Mesenchymal stem cell (in vitro differentiated cells and primary cell): Measurements from ENCODE around the gene LRRC52.

ENCODE experiments used
- DNase-seq: peaks from one replicate; pipeline ENCODE4 v3.0.0-alpha.2; 2013
- H2AFZ ChIP-seq: one replicate; pipeline ENCODE4 v1.6.1; 2013; ENCODE audit warnings: low read depth, mild to moderate bottlenecking, control low read depth, inconsistent platforms, low read length, moderate library complexity
- H2AK5ac ChIP-seq: 2 replicates; pipeline ENCODE4 v1.6.1; 2013; ENCODE audit warnings: low read length, moderate library complexity, mild to moderate bottlenecking, inconsistent platforms; ENCODE audit not compliant: severe bottlenecking
- H2BK120ac ChIP-seq: one replicate; pipeline ENCODE4 v1.6.1; 2013; ENCODE audit warnings: low read depth, mild to moderate bottlenecking, inconsistent platforms, low read length, moderate library complexity
- H2BK12ac ChIP-seq, 2 experiments: one replicate each; pipeline ENCODE4 v1.6.1; 2013; ENCODE audit warnings: inconsistent platforms in 2 of 2, low read length in 2 of 2, mild to moderate bottlenecking in 2 of 2, moderate library complexity in 2 of 2, control low read depth in 1 of 2
- H2BK15ac ChIP-seq: one replicate; pipeline ENCODE4 v1.6.1; 2013; ENCODE audit warnings: mild to moderate bottlenecking, low read depth, inconsistent platforms; ENCODE audit not compliant: poor library complexity, severe bottlenecking
- H2BK5ac ChIP-seq: 2 replicates; pipeline ENCODE4 v1.6.1; 2013; ENCODE audit warnings: low read depth, mild to moderate bottlenecking, low read length, control low read depth, inconsistent platforms; ENCODE audit not compliant: poor library complexity, severe bottlenecking
- H3K14ac ChIP-seq, 2 experiments: one replicate each; pipeline ENCODE4 v1.6.1; 2013; ENCODE audit warnings: inconsistent platforms in 2 of 2, low read length in 2 of 2, control low read depth in 1 of 2, mild to moderate bottlenecking in 1 of 2, moderate library complexity in 1 of 2
- H3K18ac ChIP-seq, 2 experiments: one replicate each; pipeline ENCODE4 v1.6.1; 2013; ENCODE audit warnings: inconsistent platforms in 2 of 2, low read length in 2 of 2, control low read depth in 1 of 2, low read depth in 1 of 2, mild to moderate bottlenecking in 1 of 2
- H3K23ac ChIP-seq, 2 experiments: one replicate each; pipeline ENCODE4 v1.6.1; 2013; ENCODE audit warnings: inconsistent platforms in 2 of 2, low read length in 2 of 2, mild to moderate bottlenecking in 2 of 2, moderate library complexity in 2 of 2, control low read depth in 1 of 2
- H3K27ac ChIP-seq: 2 replicates; pipeline ENCODE4 v1.5.1; 2013; ENCODE audit warnings: mild to moderate bottlenecking, moderate library complexity, low read length, control low read depth, inconsistent platforms; ENCODE audit not compliant: poor library complexity, severe bottlenecking
- H3K27me3 ChIP-seq, 2 experiments: 2 replicates each; pipeline versions ENCODE4 v1.6.1 to v1.7.0; 2013; ENCODE audit warnings: low read length in 2 of 2, mild to moderate bottlenecking in 2 of 2, moderate library complexity in 2 of 2, control low read depth in 1 of 2, inconsistent platforms in 1 of 2; ENCODE audit not compliant: control insufficient read depth in 1 of 2, insufficient read depth in 1 of 2
- H3K36me3 ChIP-seq, 2 experiments: 2 replicates each; pipeline versions ENCODE4 v1.6.1 to v1.7.0; 2013; ENCODE audit warnings: low read length in 2 of 2, control low read depth in 1 of 2, inconsistent platforms in 1 of 2, low read depth in 1 of 2, mild to moderate bottlenecking in 1 of 2; ENCODE audit not compliant: insufficient read depth in 2 of 2, control insufficient read depth in 1 of 2
- H3K4ac ChIP-seq, 2 experiments: one replicate each; pipeline ENCODE4 v1.6.1; 2013; ENCODE audit warnings: inconsistent platforms in 2 of 2, low read length in 2 of 2, mild to moderate bottlenecking in 2 of 2, moderate library complexity in 2 of 2, control low read depth in 1 of 2, low read depth in 1 of 2
- H3K4me1 ChIP-seq: 2 replicates; pipeline ENCODE4 v1.6.1; 2013; ENCODE audit warnings: low read depth, low read length, control low read depth; ENCODE audit not compliant: control insufficient read depth, insufficient read depth
- H3K4me2 ChIP-seq: 2 replicates; pipeline ENCODE4 v1.6.1; 2013; ENCODE audit warnings: low read length, mild to moderate bottlenecking, inconsistent platforms; ENCODE audit not compliant: poor library complexity, severe bottlenecking
- H3K4me3 ChIP-seq, 2 experiments: 2 replicates each; pipeline versions ENCODE4 v1.5.1 to v1.7.0; 2013; ENCODE audit warnings: low read length in 2 of 2, mild to moderate bottlenecking in 2 of 2, control low read depth in 1 of 2, low read depth in 1 of 2; ENCODE audit not compliant: insufficient read depth in 1 of 2
- H3K79me1 ChIP-seq: replicated peaks from 2 replicates; pipeline ENCODE4 v1.6.1; 2013; ENCODE audit warnings: mild to moderate bottlenecking, control low read depth, low read length, inconsistent platforms; ENCODE audit not compliant: poor library complexity, severe bottlenecking
- H3K9ac ChIP-seq: 2 replicates; pipeline ENCODE4 v1.7.0; 2013; ENCODE audit warnings: mild to moderate bottlenecking, low read length, moderate library complexity
- H3K9me3 ChIP-seq: 2 replicates; pipeline ENCODE4 v1.7.0; 2013; ENCODE audit warnings: mild to moderate bottlenecking, low read length; ENCODE audit not compliant: control insufficient read depth
- H4K8ac ChIP-seq: one replicate; pipeline ENCODE4 v1.6.1; 2013; ENCODE audit warnings: inconsistent platforms, mild to moderate bottlenecking, low read length, moderate library complexity
- H4K91ac ChIP-seq: one replicate; pipeline ENCODE4 v1.6.1; 2013; ENCODE audit warnings: mild to moderate bottlenecking, low read length, inconsistent platforms
- WGBS: methylation state at CpG from one replicate; pipeline ENCODE4 v1.1.7; 2013; ENCODE audit warnings: mixed read lengths; 5-methylcytosine and 5-hydroxymethylcytosine counted together

LRRC52 gene

GRCh38 chr1:165532053-165532452 lies 11.7 kb upstream of the LRRC52 start:
- H3K36me3 ChIP-seq, result no peaks in the 10 kb centered on the region
- no peak overlapping the region for H3K9ac ChIP-seq
- H3K9me3 ChIP-seq, result no peaks in the 10 kb centered on the region
- H3K23ac ChIP-seq, result no peak overlapping the region
- no peak overlapping the region for H3K4me2 ChIP-seq
- no peak overlapping the region for H2AK5ac ChIP-seq
- H4K8ac ChIP-seq, result no peak overlapping the region
- WGBS, result 81% methylated on average over 7 of the region's 7 CpGs
- no peak overlapping the region for H3K18ac ChIP-seq
- H3K4me1 ChIP-seq, result no peaks in the 10 kb centered on the region
- H3K4me3 ChIP-seq, result no peak overlapping the region
- no peak overlapping the region for H2BK120ac ChIP-seq
- H2BK12ac ChIP-seq, result no peak overlapping the region
- H2BK5ac ChIP-seq, result no peak overlapping the region
- H2BK15ac ChIP-seq, result no peak overlapping the region
- no peak overlapping the region for H3K14ac ChIP-seq
- no peaks in the 10 kb centered on the region for H3K79me1 ChIP-seq
- no peak overlapping the region for H4K91ac ChIP-seq
- H3K4ac ChIP-seq, result no peak overlapping the region
- no peak overlapping the region for H2AFZ ChIP-seq
- H3K27ac ChIP-seq, result no peak overlapping the region
- H3K27me3 ChIP-seq, result peaks cover 0 to 19% of the 10 kb centered on the region in 2 experiments
- DNase-seq, result no peak

GRCh38 chr1:165533254-165533653 lies 10.5 kb upstream of the LRRC52 start:
- no peak overlapping the region for H3K4ac ChIP-seq
- WGBS, result 75% methylated on average over 3 of the region's 4 CpGs
- H3K18ac ChIP-seq, result no peak overlapping the region
- no peak overlapping the region for H2BK5ac ChIP-seq
- H3K4me1 ChIP-seq, result no peaks in the 10 kb centered on the region
- H3K27me3 ChIP-seq, result peaks cover 0 to 24% of the 10 kb centered on the region in 2 experiments
- no peak overlapping the region for H2BK120ac ChIP-seq
- no peak overlapping the region for H2AK5ac ChIP-seq
- H3K23ac ChIP-seq, result no peak overlapping the region
- no peak overlapping the region for H3K14ac ChIP-seq
- no peak overlapping the region for H2AFZ ChIP-seq
- H3K9ac ChIP-seq, result no peak overlapping the region
- H3K9me3 ChIP-seq, result no peaks in the 10 kb centered on the region
- H3K4me2 ChIP-seq, result no peak overlapping the region
- H3K27ac ChIP-seq, result no peak overlapping the region
- no peak overlapping the region for H4K91ac ChIP-seq
- H2BK12ac ChIP-seq, result no peak overlapping the region
- no peaks in the 10 kb centered on the region for H3K36me3 ChIP-seq
- DNase-seq, result no peak
- H3K4me3 ChIP-seq, result no peak overlapping the region
- H3K79me1 ChIP-seq, result no peaks in the 10 kb centered on the region
- H4K8ac ChIP-seq, result no peak overlapping the region
- no peak overlapping the region for H2BK15ac ChIP-seq

- Histone ChIP-seq H3K4me1 (no peaks in the 10 kb centered on the region), H4K91ac (no peak overlapping the region), H3K23ac (no peak overlapping the region), H2BK12ac (no peak overlapping the region), H2BK15ac (no peak overlapping the region), H2BK5ac (no peak overlapping the region), H3K4ac (no peak overlapping the region), H3K79me1 (no peaks in the 10 kb centered on the region), H4K8ac (no peak overlapping the region), H3K4me2 (no peak overlapping the region), H3K14ac (no peak overlapping the region), H3K27ac (no peak overlapping the region), H3K27me3 (peaks cover 14 to 30% of the 10 kb centered on the region in 2 experiments), H3K9me3 (no peaks in the 10 kb centered on the region), H2AK5ac (no peak overlapping the region), H2AFZ (no peak overlapping the region), H3K4me3 (no peak overlapping the region), H2BK120ac (no peak overlapping the region), H3K18ac (no peak overlapping the region), H3K36me3 (no peaks in the 10 kb centered on the region), H3K9ac (no peak overlapping the region)
- DNase-seq, result no peak
- WGBS, result 85% methylated on average over 3 of the region's 3 CpGs
Measured at GRCh38 chr1:165536016-165536415, 7.8 kb upstream of the LRRC52 start.

DNA sequence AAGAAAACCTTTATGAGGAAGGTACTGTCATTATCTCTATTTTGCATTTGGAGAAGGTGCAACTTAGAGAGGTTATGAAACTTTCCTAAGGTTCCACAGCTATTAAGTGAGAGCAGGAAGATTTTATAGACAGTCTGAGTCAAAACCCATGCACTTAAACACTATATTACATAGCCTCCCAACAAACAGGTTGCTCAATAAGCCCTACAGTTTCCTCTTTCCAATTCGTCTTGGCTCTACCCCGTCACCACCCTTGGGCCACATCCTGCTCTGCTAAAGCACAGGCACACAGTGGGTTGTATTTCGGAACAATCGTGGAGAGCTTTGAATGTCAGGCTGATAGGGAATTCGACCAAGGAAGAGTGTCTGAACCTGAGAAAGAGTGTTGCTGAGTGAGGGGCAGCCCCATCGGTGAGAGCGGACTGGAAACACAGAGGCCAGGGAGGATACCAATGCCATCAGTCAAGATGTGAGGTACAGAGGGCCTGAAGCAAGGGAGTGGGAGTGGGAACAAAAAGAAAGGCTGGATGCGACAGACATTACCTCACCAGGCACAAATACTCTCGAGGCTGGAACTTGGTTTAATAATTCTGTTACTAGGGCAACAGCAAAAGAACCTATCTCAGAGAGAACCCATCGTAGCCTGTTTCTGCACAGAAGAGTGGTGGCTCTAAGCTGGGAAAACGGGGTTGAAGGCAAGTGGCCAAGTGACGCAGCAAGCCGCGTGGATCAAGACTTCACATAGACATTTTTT lies 6.3 kb upstream of the LRRC52 start:
- Histone ChIP-seq H3K79me1 (no peaks in the 10 kb centered on the region), H4K91ac (no peak overlapping the region), H3K36me3 (no peaks in the 10 kb centered on the region), H2AK5ac (no peak overlapping the region), H3K4me1 (no peaks in the 10 kb centered on the region), H2AFZ (no peak overlapping the region), H3K9ac (no peak overlapping the region), H3K4me3 (no peak overlapping the region), H3K18ac (no peak overlapping the region), H2BK15ac (no peak overlapping the region), H2BK5ac (no peak overlapping the region), H3K4ac (no peak overlapping the region), H3K4me2 (no peak overlapping the region), H3K23ac (no peak overlapping the region), H2BK12ac (no peak overlapping the region), H3K14ac (no peak overlapping the region), H4K8ac (no peak overlapping the region), H3K27ac (no peak overlapping the region), H3K27me3 (peaks cover 14 to 30% of the 10 kb centered on the region in 2 experiments), H3K9me3 (no peaks in the 10 kb centered on the region), H2BK120ac (no peak overlapping the region)
- DNase-seq, result no peak
- WGBS, result 68% methylated on average over 10 of the region's 14 CpGs
